ENCODE results near the gene RASSF5. TPM values are rescaled to one million over a fixed set of nuclear protein-coding genes. Genes with fewer than 3 reads are reported as not detected.

The RASSF5 gene
- total and polyA plus RNA-seq, 9 of the 15 experiments (the other 6 are each of a cell fraction or from before 2014, with no cell fraction given): 6.1 to 41.0 (median 25.2) TPM

DNA sequence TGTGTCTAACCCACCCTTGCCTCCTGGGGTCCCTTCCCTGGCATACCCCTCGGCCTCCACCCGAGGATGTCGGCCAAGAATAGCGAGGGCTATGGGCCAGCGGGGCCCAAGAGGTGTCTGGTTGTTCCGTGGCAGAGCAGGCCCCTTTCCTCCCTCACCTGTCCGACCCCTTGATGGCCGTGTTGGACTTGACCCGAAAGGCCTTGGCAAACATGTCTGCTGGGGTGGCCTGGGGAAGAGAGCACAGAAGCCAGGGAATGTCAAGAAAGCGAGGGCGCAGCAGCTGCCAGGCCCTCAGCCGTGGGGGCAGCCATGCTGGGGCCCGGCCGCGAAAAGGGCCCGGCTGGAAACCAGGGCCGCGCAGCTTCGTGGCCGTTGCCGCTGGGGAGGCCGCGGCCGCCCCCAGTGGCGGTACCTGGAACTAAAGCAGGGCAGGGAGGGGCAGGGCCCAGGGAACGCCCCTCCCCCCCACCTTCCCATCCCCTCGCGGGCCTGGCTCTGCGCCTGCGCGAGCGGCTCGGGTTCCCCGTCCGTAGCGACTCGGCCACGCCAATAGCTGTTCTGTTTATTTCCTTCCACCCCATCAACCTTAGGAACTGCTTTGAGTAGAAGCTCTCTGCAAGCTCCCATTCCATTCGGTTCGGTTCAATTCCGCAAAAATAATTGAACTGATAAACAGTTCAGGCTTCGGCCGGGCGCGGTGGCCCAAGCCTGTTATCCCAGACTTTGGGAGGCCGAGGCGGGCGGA, 105.0 kb downstream of the RASSF5 start, which contains the start of gene EIF2D (continued):
- TF ChIP-seq TEAD1 (CRISPR knock-in tag; IDR thresholded peaks at IDR 0.05) (peak; percentile 84 to 98), TAF1 (IDR thresholded peaks at IDR 0.05; ENCODE audit: control insufficient read depth, extremely low read depth, insufficient read depth, low read length, severe bottlenecking) (peak; percentile 99), SMAD1 (IDR thresholded peaks at IDR 0.05; ENCODE audit: low read depth, low read length, partially characterized antibody) (peak; percentile 40), SREBF2 (CRISPR knock-in tag; IDR thresholded peaks at IDR 0.05) (no peak), NCOA1 (IDR thresholded peaks at IDR 0.05; ENCODE audit: low read depth) (peak; percentile 97), CHCHD3 (CRISPR knock-in tag; IDR thresholded peaks at IDR 0.05) (peak; percentile 81; the same call in 1 of the 2 replicates), SMARCE1 (IDR thresholded peaks at IDR 0.05) (no peak), ZNF384 (IDR thresholded peaks at IDR 0.05; ENCODE audit: low read depth, low read length) (peak; percentile 57), STAT5A (IDR thresholded peaks at IDR 0.05; ENCODE audit: borderline replicate concordance, low read length) (peak; percentile 50; the same call in 1 of the 2 replicates), NELFE (IDR thresholded peaks at IDR 0.05; ENCODE audit: insufficient read depth, insufficient read length) (no peak)
- TF ChIP-seq, protein P1, sequence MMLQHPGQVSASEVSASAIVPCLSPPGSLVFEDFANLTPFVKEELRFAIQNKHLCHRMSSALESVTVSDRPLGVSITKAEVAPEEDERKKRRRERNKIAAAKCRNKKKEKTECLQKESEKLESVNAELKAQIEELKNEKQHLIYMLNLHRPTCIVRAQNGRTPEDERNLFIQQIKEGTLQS (IDR thresholded peaks at IDR 0.05): no peak
- TF ChIP-seq, protein P1 (CRISPR knock-in tag; conservative IDR thresholded peaks at IDR 0.05): peak; percentile 93

Data from K562 (cell line).